ENCODE results near the gene RFESD.
"Not testable (repeated sequence)": the region's sequence is repeated elsewhere in the genome, so short reads cannot be mapped to it uniquely, and the experiment has no call there.

Gene RFESD

DNA sequence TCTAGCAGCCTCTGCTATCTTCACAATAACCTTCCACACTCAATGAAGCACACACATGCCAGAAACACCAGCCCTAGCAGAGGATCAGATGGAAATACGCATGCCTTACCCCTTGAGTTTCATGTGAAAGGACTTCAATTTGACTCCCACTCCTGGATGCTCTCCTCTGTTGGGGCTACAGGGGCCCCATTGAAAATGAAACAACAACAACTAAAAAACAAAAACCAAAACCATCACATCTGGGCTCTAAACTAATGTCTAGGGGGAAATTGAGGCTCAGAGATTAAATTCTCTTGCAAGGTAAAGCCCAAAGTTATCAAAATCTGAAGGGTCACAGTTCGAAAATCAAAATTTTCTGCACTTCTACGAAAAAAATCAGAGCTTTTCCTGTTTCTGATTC, 7.9 kb upstream of the RFESD start:
- no peak for DNase-seq (ENCODE audit: low read depth)
- TF ChIP-seq, protein P1, sequence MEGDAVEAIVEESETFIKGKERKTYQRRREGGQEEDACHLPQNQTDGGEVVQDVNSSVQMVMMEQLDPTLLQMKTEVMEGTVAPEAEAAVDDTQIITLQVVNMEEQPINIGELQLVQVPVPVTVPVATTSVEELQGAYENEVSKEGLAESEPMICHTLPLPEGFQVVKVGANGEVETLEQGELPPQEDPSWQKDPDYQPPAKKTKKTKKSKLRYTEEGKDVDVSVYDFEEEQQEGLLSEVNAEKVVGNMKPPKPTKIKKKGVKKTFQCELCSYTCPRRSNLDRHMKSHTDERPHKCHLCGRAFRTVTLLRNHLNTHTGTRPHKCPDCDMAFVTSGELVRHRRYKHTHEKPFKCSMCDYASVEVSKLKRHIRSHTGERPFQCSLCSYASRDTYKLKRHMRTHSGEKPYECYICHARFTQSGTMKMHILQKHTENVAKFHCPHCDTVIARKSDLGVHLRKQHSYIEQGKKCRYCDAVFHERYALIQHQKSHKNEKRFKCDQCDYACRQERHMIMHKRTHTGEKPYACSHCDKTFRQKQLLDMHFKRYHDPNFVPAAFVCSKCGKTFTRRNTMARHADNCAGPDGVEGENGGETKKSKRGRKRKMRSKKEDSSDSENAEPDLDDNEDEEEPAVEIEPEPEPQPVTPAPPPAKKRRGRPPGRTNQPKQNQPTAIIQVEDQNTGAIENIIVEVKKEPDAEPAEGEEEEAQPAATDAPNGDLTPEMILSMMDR (IDR thresholded peaks at IDR 0.05; ENCODE audit: low read length, missing control alignments) = no peak
- H3K4me3 ChIP-seq (replicated peaks; ENCODE audit: low read depth, low read length) = no peak overlapping the region

DNA sequence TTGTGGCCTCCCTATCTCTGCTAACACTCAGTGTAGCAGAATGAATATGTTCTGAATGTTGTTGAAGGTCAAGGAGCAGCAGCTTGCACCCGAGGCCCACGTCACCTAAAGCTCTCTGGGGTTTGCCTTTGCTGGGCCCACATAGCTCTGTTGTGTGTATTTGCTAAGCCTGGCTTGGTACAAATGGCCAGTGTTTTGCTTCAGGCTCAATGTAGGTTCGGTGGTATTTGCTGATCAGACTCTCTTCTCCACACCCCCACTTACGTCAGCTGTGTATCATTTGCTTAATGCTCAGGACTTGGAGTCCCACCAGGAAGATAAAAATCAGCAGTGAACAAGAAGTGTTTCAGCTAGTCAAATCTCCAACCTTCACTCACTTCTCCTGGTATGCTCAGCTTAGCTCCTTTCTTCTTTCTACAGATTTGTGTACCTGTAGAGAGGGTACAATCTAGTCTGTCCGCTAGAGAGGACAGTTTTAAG, 4.8 kb upstream of the RFESD start:
- DNase-seq (ENCODE audit: low read depth) = peak; percentile 68
- no peak overlapping the region for H3K4me3 ChIP-seq (replicated peaks; ENCODE audit: low read depth, low read length)
- TF ChIP-seq, protein P1 (IDR thresholded peaks at IDR 0.05; ENCODE audit: low read length, missing control alignments) = no peak

DNA sequence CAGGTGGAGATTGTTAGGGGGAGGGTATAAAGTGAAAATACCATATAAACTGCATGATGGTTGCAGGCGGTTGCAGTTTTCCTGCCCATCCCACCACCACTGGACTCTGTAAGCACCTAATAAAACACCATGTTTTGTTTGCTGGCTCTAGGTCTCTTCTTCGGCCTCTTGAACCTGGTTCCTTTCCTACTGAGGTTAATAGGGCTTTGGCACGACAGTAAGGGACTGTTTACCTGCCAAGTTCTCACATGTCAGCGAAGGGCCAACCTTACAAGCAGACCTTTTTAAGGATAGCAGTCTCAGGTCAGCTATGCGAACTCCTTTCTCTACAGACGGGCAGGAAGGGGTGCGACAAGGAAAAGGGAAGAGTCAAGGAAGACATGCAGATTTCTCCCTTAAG, 3.4 kb upstream of the RFESD start:
- DNase-seq (ENCODE audit: low read depth) = no peak
- TF ChIP-seq, protein P1 (IDR thresholded peaks at IDR 0.05; ENCODE audit: low read length, missing control alignments) = no peak
- no peak overlapping the region for H3K4me3 ChIP-seq (replicated peaks; ENCODE audit: low read depth, low read length)

DNA sequence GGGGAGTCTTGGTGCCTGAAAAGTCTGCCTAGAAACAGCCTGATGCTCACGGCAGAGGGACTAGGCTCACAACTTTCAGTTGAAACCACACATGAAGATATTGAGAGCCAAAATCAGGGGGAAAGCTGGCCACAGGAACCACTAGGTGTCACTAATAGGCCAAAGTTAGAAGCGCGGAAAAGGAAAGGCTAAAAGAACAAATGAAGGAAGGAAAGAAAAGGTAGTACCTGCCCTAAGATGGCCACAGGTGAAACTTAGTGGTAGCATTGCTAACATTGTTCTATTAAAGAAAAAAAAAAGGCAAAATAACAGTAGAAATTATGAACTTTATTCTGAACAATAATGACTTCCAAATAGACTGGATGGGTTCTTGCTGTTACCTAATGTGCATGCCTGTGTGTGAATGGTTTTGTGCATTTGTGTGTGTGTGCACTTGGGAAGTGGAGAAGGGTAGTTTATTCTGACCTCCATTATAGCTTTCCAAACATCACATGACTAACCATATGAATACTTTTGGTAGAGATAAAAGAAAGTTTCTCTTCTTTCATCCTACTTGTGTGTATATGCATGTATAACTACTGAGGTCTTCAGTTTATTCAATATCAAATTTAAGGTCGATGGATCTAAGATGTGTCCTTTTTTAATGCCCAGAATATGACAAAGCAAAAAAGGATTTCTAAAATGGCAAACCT, 2.1 kb upstream of the RFESD start:
- H3K4me3 ChIP-seq (replicated peaks; ENCODE audit: low read depth, low read length) = no peak overlapping the region
- peak; percentile 76 for DNase-seq (ENCODE audit: low read depth)
- TF ChIP-seq, protein P1 (IDR thresholded peaks at IDR 0.05; ENCODE audit: low read length, missing control alignments) = peak; percentile 86

DNA sequence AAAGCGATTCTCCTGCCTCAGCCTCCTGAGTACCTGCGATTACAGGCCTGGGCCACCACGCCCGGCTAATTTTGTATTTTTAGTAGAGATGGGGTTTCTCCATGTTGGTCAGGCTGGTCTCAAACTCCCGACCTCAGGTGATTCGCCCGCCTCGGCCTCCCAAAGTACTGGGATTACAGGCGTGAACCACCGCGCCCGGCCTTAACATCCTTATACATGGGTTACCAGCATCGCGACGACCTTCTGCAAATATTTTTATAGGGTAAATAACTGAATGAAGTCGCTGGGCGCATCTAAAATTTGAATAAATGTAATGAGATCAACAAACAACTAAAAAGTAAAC, 380 bp upstream of the RFESD start:
- peak overlapping the region; percentile 17 for H3K4me3 ChIP-seq (replicated peaks; ENCODE audit: low read depth, low read length)
- DNase-seq (ENCODE audit: low read depth) = not testable (repeated sequence)

- TF ChIP-seq, protein P1 (IDR thresholded peaks at IDR 0.05; ENCODE audit: low read length, missing control alignments) = no peak
- no peak overlapping the region for H3K4me3 ChIP-seq (replicated peaks; ENCODE audit: low read depth, low read length)
- peak; percentile 24 for DNase-seq (ENCODE audit: low read depth)
These were observed 1.6 kb downstream of the RFESD start for GRCh38 chr5:95647886-95648860.

DNA sequence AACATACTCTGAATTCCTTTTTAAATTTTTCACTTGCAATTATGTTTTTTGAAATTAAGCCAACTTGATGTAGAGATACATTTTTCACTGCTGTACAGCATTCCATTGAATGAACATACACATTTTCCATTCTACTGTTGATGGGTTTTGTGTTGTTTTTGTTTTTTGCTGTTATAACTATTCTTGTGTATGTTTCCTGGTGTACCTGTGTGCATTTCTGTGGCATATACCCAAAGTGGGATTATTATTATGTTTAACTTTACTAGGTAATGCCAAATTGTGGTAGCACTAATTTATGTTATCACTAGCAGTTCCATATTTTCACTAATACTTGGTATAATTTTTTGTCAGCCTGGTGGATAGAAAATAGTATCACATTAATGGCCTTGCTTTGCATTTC, 2.7 kb downstream of the RFESD start:
- no peak for DNase-seq (ENCODE audit: low read depth)
- no peak overlapping the region for H3K4me3 ChIP-seq (replicated peaks; ENCODE audit: low read depth, low read length)
- TF ChIP-seq, protein P1 (IDR thresholded peaks at IDR 0.05; ENCODE audit: low read length, missing control alignments) = no peak

Data from fibroblast of pulmonary artery (primary cell).